Measurements from ENCODE around the gene LRFN3.

Gene LRFN3

DNA sequence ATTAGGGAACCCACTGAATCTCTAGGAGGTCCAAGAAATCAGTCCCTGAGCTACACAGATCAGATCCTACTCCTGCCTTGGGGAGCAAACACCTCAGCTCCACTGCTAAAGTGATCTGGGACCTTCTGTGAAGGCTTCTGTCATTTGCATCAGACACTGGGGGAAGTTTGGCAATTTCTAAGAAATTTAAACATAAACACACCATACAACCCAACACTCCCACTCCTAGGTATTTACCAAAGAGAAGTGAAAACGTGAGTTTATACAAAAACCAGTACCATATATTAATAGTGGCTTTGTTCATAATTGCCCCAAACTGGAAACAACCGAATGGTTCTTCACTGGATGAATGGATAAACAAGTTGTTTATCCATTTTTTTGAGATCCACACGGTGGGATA, 20.7 kb upstream of the LRFN3 start:
- no peak for DNase-seq (ENCODE audit: extremely low read depth, low read depth)
- TF ChIP-seq, protein P1, sequence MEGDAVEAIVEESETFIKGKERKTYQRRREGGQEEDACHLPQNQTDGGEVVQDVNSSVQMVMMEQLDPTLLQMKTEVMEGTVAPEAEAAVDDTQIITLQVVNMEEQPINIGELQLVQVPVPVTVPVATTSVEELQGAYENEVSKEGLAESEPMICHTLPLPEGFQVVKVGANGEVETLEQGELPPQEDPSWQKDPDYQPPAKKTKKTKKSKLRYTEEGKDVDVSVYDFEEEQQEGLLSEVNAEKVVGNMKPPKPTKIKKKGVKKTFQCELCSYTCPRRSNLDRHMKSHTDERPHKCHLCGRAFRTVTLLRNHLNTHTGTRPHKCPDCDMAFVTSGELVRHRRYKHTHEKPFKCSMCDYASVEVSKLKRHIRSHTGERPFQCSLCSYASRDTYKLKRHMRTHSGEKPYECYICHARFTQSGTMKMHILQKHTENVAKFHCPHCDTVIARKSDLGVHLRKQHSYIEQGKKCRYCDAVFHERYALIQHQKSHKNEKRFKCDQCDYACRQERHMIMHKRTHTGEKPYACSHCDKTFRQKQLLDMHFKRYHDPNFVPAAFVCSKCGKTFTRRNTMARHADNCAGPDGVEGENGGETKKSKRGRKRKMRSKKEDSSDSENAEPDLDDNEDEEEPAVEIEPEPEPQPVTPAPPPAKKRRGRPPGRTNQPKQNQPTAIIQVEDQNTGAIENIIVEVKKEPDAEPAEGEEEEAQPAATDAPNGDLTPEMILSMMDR (IDR thresholded peaks at IDR 0.05; ENCODE audit: low read depth, low read length, missing control alignments): no peak
- no peak overlapping the region for H3K4me3 ChIP-seq (replicated peaks; ENCODE audit: low read depth, low read length)

DNA sequence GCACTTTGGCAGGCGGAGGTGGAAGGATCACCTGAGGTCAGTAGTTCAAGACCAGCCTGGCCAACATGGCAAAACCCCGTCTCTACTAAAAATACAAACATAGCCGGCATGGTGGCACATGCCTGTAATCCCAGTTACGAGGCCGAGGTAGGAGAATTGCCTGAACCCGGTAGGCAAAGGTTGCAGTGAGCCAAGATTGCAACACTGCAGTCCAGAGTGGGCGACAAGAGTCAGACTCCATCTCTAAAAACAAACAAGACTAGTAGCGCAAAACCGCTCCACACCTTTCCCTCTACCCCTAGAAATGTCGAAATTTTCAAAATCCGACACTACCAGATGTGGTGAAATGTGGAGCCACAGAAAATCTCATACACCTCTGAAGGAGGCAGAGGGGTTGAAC, 16.9 kb upstream of the LRFN3 start:
- no peak for DNase-seq (ENCODE audit: extremely low read depth, low read depth)
- TF ChIP-seq, protein P1 (IDR thresholded peaks at IDR 0.05; ENCODE audit: low read depth, low read length, missing control alignments): no peak

DNA sequence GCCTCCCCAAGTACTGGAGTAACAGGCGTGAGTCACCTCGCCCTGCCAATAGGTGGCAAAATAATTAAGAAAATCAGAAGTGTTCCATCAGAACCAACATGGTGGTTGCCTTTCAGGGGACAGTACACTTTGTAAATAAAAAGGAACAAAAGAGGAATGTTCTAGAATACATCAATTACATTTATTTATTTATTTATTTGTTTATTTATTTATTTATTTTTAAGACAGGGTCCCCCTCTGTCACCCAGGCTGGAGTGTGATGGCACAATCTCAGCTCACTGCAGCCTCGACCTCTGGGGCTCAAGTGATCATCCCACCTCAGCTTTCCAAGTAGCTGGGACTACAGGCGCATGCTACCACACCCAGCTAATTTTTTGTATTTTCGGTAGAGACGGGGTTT, 15.2 kb upstream of the LRFN3 start:
- DNase-seq (ENCODE audit: extremely low read depth, low read depth): no peak
- TF ChIP-seq, protein P1 (IDR thresholded peaks at IDR 0.05; ENCODE audit: low read depth, low read length, missing control alignments): no peak
- H3K4me3 ChIP-seq (replicated peaks; ENCODE audit: low read depth, low read length): no peak overlapping the region

More for the DNA sequence above, 16.9 kb upstream of the LRFN3 start:
- H3K4me3 ChIP-seq (replicated peaks; ENCODE audit: low read depth, low read length): no peak overlapping the region

DNA sequence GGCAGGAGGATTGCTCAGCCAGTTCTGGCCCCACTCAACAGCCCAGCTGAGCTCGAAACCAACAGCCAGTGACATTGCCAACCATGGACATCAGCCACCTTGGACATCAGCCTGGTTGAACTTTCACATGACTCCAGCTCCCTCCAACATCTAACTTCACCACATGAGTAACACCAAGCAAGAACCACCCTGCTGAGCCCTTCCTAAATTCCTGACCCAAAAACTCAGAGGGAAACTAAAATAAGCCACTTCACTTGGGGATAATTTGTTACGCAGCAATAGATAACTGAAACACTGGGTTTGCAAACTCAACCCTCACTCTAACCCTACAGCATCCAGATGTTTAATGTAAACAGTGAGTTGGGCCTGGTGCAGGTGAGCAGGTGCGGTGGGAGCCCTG, 10.7 kb upstream of the LRFN3 start:
- DNase-seq (ENCODE audit: extremely low read depth, low read depth): no peak
- H3K4me3 ChIP-seq (replicated peaks; ENCODE audit: low read depth, low read length): no peak overlapping the region
- TF ChIP-seq, protein P1 (IDR thresholded peaks at IDR 0.05; ENCODE audit: low read depth, low read length, missing control alignments): no peak

DNA sequence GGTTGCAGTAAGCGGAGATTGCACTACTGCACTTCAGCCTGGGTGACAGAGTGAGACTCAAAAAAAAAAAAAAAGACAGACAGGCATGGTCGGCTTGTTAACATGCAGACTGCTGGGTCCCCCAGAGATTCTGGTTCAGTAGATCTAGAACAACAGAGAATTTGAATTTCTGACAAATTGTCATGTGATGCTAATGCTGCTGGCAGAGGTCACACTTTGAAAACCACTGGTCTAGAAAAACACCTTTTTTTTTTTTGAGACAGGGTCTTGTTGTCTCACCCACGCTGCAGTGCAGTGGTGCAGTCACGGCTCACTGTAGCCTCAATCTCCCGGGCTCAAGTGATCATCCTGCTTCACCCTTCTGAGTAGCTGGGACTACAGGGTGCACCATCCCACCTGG, 7.7 kb upstream of the LRFN3 start:
- DNase-seq (ENCODE audit: extremely low read depth, low read depth): no peak
- TF ChIP-seq, protein P1 (IDR thresholded peaks at IDR 0.05; ENCODE audit: low read depth, low read length, missing control alignments): no peak
- H3K4me3 ChIP-seq (replicated peaks; ENCODE audit: low read depth, low read length): no peak overlapping the region

DNA sequence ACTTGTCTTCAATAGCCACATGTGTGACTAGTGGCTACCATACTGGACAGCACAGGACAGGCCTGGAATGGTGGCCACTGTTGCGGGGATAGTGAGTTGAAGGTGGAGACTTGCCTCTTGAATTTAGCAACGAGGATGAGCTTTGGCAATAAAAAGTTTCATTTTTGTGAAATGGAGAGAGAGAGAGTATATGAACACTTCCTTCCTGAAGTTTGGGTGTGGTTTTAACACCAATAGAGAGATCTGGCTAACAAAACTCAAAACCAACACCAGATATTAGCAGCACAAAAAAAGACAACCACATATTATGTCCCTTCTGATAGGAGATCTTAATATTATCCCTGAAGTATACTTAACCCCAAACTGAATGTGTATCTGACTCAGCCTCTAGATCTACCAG, 6.3 kb upstream of the LRFN3 start:
- no peak for DNase-seq (ENCODE audit: extremely low read depth, low read depth)
- no peak overlapping the region for H3K4me3 ChIP-seq (replicated peaks; ENCODE audit: low read depth, low read length)
- TF ChIP-seq, protein P1 (IDR thresholded peaks at IDR 0.05; ENCODE audit: low read depth, low read length, missing control alignments): no peak

DNA sequence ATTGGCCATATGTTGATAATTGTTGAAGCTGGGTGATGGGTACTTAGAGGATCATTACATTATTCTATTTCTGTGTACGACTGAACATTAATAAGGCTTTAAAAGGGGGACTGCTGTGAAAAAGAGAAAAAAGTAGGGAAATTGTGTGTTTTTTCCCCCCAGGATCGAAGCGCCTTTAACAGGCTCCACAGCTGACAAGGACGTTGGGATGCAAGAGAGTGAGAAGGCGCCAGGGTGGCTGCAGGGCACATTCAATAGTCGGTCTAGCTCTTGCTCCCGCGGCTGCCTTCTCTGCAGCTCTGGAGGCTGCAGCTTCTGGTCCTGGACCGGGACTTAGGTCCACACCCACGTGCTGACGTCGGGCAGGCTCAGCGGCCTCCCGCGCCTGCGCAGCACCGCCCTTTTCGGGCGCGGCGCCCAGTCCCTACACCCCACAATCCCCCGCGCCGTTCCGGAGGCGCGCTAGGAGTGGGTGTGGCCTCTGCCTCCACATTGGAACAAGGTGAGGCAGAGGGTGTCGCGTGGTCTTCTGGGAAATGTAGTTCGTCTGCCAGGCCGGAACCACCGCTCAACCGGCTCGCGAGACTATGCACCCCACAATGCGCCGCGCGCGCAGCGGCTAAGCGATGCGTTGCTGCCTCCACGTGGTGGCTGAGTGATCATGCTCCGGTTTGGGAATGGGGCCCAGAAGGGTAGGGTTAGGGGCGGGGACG, 4.9 kb upstream of the LRFN3 start:
- TF ChIP-seq, protein P1 (IDR thresholded peaks at IDR 0.05; ENCODE audit: low read depth, low read length, missing control alignments): peak; percentile 87
- DNase-seq (ENCODE audit: extremely low read depth, low read depth): peak; percentile 97
- H3K4me3 ChIP-seq (replicated peaks; ENCODE audit: low read depth, low read length): peak overlapping the region; percentile 36

All from HFF-Myc (cell line).